Effector memory CD4-positive, alpha-beta T cell (primary cell): ENCODE measurements around the gene MAGEA3.
"Not testable (repeated sequence)": the region's sequence is repeated elsewhere in the genome, so short reads cannot be mapped to it uniquely, and the experiment has no call there.

Source experiments
- DNase-seq, 3 donors: peaks; one replicate each; pipeline ENCODE4 v3.0.0-alpha.2; 2020
- H3K27ac ChIP-seq: 2 replicates; pipeline ENCODE4 v1.7.0; 2013; ENCODE audit warnings: mild to moderate bottlenecking, low read length, moderate library complexity; ENCODE audit not compliant: insufficient read depth, poor library complexity, severe bottlenecking
- H3K27me3 ChIP-seq: replicated peaks from 2 replicates; pipeline ENCODE4 v1.7.0; 2013; ENCODE audit warnings: mild to moderate bottlenecking, low read length; ENCODE audit not compliant: insufficient read depth, control insufficient read depth, poor library complexity, severe bottlenecking
- H3K36me3 ChIP-seq: 2 replicates; pipeline ENCODE4 v1.7.0; 2013; ENCODE audit warnings: mild to moderate bottlenecking, low read length, moderate library complexity; ENCODE audit not compliant: control insufficient read depth, insufficient read depth
- H3K4me1 ChIP-seq: 2 replicates; pipeline ENCODE4 v1.7.0; 2013; ENCODE audit warnings: low read length, mild to moderate bottlenecking; ENCODE audit not compliant: control insufficient read depth, insufficient read depth, poor library complexity, severe bottlenecking
- H3K4me3 ChIP-seq: 2 replicates; pipeline ENCODE4 v1.7.0; 2013; ENCODE audit warnings: low read length, low read depth, mild to moderate bottlenecking; ENCODE audit not compliant: insufficient read depth, poor library complexity, severe bottlenecking
- H3K9me3 ChIP-seq: 2 replicates; pipeline ENCODE4 v1.7.0; 2013; ENCODE audit warnings: mild to moderate bottlenecking, low read length, moderate library complexity; ENCODE audit not compliant: control insufficient read depth

Gene MAGEA3

GRCh38 chrX:152735860-152736511 is 37.4 kb downstream of the MAGEA3 start:
- no peaks in the 10 kb centered on the region for H3K36me3 ChIP-seq
- DNase-seq: no peak
- no peaks in the 10 kb centered on the region for H3K27me3 ChIP-seq
- H3K4me1 ChIP-seq: no peaks in the 10 kb centered on the region
- H3K27ac ChIP-seq: no peak overlapping the region
- H3K9me3 ChIP-seq: no peaks in the 10 kb centered on the region
- no peak overlapping the region for H3K4me3 ChIP-seq

GRCh38 chrX:152736528-152736927 is 37.9 kb downstream of the MAGEA3 start:
- not testable (repeated sequence) for H3K27ac ChIP-seq, H3K4me3 ChIP-seq, H3K27me3 ChIP-seq, H3K36me3 ChIP-seq, DNase-seq, H3K9me3 ChIP-seq, H3K4me1 ChIP-seq

- H3K9me3 ChIP-seq: no peaks in the 10 kb centered on the region
- no peak overlapping the region for H3K27ac ChIP-seq
- no peak overlapping the region for H3K4me3 ChIP-seq
- H3K36me3 ChIP-seq: no peaks in the 10 kb centered on the region
- DNase-seq: no peak
- no peaks in the 10 kb centered on the region for H3K27me3 ChIP-seq
- no peaks in the 10 kb centered on the region for H3K4me1 ChIP-seq
Measured at GRCh38 chrX:152738560-152738959, 40.0 kb downstream of the MAGEA3 start.
